Neural progenitor cell (in vitro differentiated cells): Measurements from ENCODE around the gene TSPAN18.

Experiments used
- EZH2 ChIP-seq: fragments of 200-600 bp; sonication (generic); IDR thresholded peaks from 2 replicates; pipeline ENCODE4 v1.6.1; 2017; ENCODE audit warnings: antibody characterized with exemption, mild to moderate bottlenecking, moderate library complexity
- EZH2phosphoT487 ChIP-seq: fragments of 200-600 bp; sonication (generic); IDR thresholded peaks from 2 replicates; pipeline ENCODE4 v1.6.1; 2017; ENCODE audit warnings: antibody characterized with exemption
- TF ChIP-seq, protein P1 (sequence below): fragments of 200-600 bp; sonication (generic); IDR thresholded peaks from 2 replicates; pipeline ENCODE4 v1.5.1; 2017; ENCODE audit warnings: antibody characterized with exemption, mild to moderate bottlenecking

DNA sequence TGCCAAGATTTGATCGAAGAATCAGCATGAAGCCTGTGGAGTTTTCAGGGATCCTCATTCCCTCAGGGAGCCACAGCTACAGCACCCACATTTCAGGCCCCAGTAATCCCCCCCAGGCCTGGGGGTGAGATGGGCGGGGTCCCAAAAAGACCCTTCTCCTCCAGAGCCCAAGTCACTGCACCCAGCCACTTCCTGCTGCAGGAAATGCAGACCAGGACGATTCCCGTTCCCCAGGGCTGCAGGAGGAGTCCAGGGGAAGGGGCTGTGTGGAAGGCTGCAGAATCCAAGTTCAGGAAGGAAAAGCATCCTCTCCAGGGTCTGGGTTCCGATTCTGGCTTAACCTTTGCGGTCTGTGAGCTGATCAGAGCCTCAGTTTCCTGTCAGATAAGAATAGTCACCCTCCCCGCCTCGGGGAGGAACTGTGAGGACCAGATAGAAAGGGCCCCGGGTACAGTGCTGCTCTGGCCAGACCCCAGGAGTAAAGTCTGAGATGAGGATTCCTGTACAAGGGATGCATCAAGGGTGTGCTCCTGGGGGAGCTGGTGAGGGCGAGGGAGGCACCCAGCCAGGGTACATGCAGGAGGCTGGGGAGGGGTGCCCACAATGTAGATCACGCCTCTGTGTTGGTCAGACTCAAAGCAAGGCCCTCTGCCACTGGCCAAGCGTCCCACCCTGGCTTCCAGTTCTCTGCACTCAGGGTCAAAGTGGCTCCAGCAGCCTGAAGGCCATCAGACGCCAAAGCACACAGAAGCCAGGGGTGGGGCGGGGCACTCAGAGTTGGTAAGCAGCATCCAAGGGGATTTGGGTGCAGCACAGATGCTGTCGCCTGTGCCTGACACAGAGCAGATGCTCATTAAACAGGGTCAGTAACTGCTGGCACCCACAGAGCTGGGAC, 254.0 kb downstream of the TSPAN18 start:
- TF ChIP-seq, protein P1, sequence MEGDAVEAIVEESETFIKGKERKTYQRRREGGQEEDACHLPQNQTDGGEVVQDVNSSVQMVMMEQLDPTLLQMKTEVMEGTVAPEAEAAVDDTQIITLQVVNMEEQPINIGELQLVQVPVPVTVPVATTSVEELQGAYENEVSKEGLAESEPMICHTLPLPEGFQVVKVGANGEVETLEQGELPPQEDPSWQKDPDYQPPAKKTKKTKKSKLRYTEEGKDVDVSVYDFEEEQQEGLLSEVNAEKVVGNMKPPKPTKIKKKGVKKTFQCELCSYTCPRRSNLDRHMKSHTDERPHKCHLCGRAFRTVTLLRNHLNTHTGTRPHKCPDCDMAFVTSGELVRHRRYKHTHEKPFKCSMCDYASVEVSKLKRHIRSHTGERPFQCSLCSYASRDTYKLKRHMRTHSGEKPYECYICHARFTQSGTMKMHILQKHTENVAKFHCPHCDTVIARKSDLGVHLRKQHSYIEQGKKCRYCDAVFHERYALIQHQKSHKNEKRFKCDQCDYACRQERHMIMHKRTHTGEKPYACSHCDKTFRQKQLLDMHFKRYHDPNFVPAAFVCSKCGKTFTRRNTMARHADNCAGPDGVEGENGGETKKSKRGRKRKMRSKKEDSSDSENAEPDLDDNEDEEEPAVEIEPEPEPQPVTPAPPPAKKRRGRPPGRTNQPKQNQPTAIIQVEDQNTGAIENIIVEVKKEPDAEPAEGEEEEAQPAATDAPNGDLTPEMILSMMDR: no peak
- TF ChIP-seq EZH2 (no peak), EZH2phosphoT487 (no peak)
